Raji (cell line): ENCODE data around the gene FOLR1.

ENCODE experiments used
- POLR2A ChIP-seq: IDR thresholded peaks from 2 replicates; pipeline ENCODE4 v1.6.1; 2011; ENCODE audit warnings: low read depth, low read length, control low read depth; ENCODE audit not compliant: insufficient read depth

Gene FOLR1

GRCh38 chr11:72190631-72191071 is 1.3 kb upstream of the FOLR1 start:
- no peak for TF ChIP-seq POLR2A

GRCh38 chr11:72195518-72196270 is 3.8 kb downstream of the FOLR1 start:
- no peak for TF ChIP-seq POLR2A

GRCh38 chr11:72202571-72202970 is 10.6 kb downstream of the FOLR1 start:
- no peak for TF ChIP-seq POLR2A

- TF ChIP-seq POLR2A = no peak
Observed at GRCh38 chr11:72203163-72203562, 11.2 kb downstream of the FOLR1 start.

GRCh38 chr11:72204886-72205285 is 12.9 kb downstream of the FOLR1 start:
- no peak for TF ChIP-seq POLR2A

- TF ChIP-seq POLR2A = no peak
Observed at GRCh38 chr11:72208281-72208680, 16.3 kb downstream of the FOLR1 start.

GRCh38 chr11:72209101-72209500 is 17.2 kb downstream of the FOLR1 start:
- no peak for TF ChIP-seq POLR2A

- TF ChIP-seq POLR2A = no peak
Observed at GRCh38 chr11:72216638-72217037, 24.7 kb downstream of the FOLR1 start, which contains the start of gene FOLR2. Gene FOLR2, plus strand, starts transcription at chr11:72216794. Its CDS starts 1,791 bp downstream, at chr11:72218585.

- no peak for TF ChIP-seq POLR2A
Observed at GRCh38 chr11:72217841-72218240, 25.9 kb downstream of the FOLR1 start.

GRCh38 chr11:72218251-72218745 is 26.4 kb downstream of the FOLR1 start:
- no peak for TF ChIP-seq POLR2A

- peak; percentile 43 for TF ChIP-seq POLR2A
Observed at GRCh38 chr11:72220696-72221363, 28.9 kb downstream of the FOLR1 start.

- TF ChIP-seq POLR2A = 0 out of 2 replicates have a peak, but pooled peaks have one; percentile 14
Observed at GRCh38 chr11:72221386-72222075, 29.6 kb downstream of the FOLR1 start.

GRCh38 chr11:72222106-72222891 is 30.4 kb downstream of the FOLR1 start:
- TF ChIP-seq POLR2A = no peak

GRCh38 chr11:72222907-72223614 is 31.1 kb downstream of the FOLR1 start:
- TF ChIP-seq POLR2A = peak; percentile 67
